ENCODE measurements around the gene ICAM5.
A peak's percentile ranks its signal among the peaks of the same experiment; 100 is the strongest.
"Not testable (repeated sequence)": the region's sequence is repeated elsewhere in the genome, so short reads cannot be mapped to it uniquely, and the experiment has no call there.

The ICAM5 gene

GRCh38 chr19:10270180-10270615 is 19.6 kb upstream of the ICAM5 start:
- peak; percentile 81 for DNase-seq

GRCh38 chr19:10270616-10271394 is 18.9 kb upstream of the ICAM5 start, which contains the start of gene ICAM1:
ICAM1 (plus strand) TSS chr19:10271120; CDS start chr19:10271160, 40 bp downstream.
- peak; percentile 71 for DNase-seq

GRCh38 chr19:10271543-10272086 is 18.1 kb upstream of the ICAM5 start:
- peak; percentile 68 for DNase-seq

GRCh38 chr19:10274589-10274988 is 15.2 kb upstream of the ICAM5 start:
- no peak for DNase-seq

- no peak for DNase-seq
Observed at GRCh38 chr19:10277795-10278589, 11.8 kb upstream of the ICAM5 start.

GRCh38 chr19:10278935-10279334 is 10.8 kb upstream of the ICAM5 start:
- DNase-seq = no peak

- DNase-seq = no peak
Observed at GRCh38 chr19:10279737-10280442, 9.9 kb upstream of the ICAM5 start.

- DNase-seq = not testable (repeated sequence)
Observed at GRCh38 chr19:10282043-10282442, 7.7 kb upstream of the ICAM5 start.

GRCh38 chr19:10283301-10284064 is 6.3 kb upstream of the ICAM5 start:
- no peak for DNase-seq

GRCh38 chr19:10284065-10284959 is 5.4 kb upstream of the ICAM5 start:
- DNase-seq = no peak

- no peak for DNase-seq
Observed at GRCh38 chr19:10284960-10285278, 4.8 kb upstream of the ICAM5 start.

- DNase-seq = no peak
Observed at GRCh38 chr19:10285393-10285792, 4.4 kb upstream of the ICAM5 start.

GRCh38 chr19:10286803-10287737 is 2.7 kb upstream of the ICAM5 start, which contains the start of gene ICAM4:
ICAM4 (plus strand) TSS chr19:10286955; CDS start chr19:10287013, 58 bp downstream.
- no peak for DNase-seq

GRCh38 chr19:10288662-10289166 is 1.0 kb upstream of the ICAM5 start:
- no peak for DNase-seq

GRCh38 chr19:10289167-10289835 is 451 bp upstream of the ICAM5 start:
- DNase-seq = peak; percentile 43

GRCh38 chr19:10290357-10290875 is 664 bp downstream of the ICAM5 start:
- no peak for DNase-seq

- peak; percentile 46 for DNase-seq
Observed at GRCh38 chr19:10290876-10291553, 1.3 kb downstream of the ICAM5 start.

GRCh38 chr19:10291554-10292205 is 1.9 kb downstream of the ICAM5 start:
- no peak for DNase-seq
